CD4-positive, CD25-positive, alpha-beta regulatory T cell (primary cell): ENCODE measurements around the gene DNAL1. TPM values are rescaled to one million over a fixed set of nuclear protein-coding genes. Genes with fewer than 3 reads are reported as not detected.
A peak's percentile ranks its signal among the peaks of the same experiment; 100 is the strongest.

Experiments used
- ATAC-seq, 2 donors: fragments of 150-1000 bp; cut with Tn5 transposase; one replicate each; pipeline ENCODE4 v1.10.0; 2021; ENCODE audit warnings: low read depth in 2 of 2, moderate number of reproducible peaks in 2 of 2, moderate library complexity in 1 of 2
- DNase-seq, 3 donors: peaks; one replicate each; pipeline versions ENCODE4 v3.0.0 to v3.0.0-alpha.2; 2012 to 2022; ENCODE audit warnings: mixed read lengths in 1 of 3
- H3K27ac ChIP-seq: one replicate; pipeline ENCODE4 v1.7.0; 2013; ENCODE audit warnings: mild to moderate bottlenecking, low read length; ENCODE audit not compliant: insufficient read depth, poor library complexity, severe bottlenecking
- H3K27me3 ChIP-seq: one replicate; pipeline ENCODE4 v1.7.0; 2013; ENCODE audit warnings: low read length; ENCODE audit not compliant: control insufficient read depth, insufficient read depth
- H3K36me3 ChIP-seq: one replicate; pipeline ENCODE4 v1.7.0; 2013; ENCODE audit warnings: mild to moderate bottlenecking, low read length, moderate library complexity; ENCODE audit not compliant: control insufficient read depth, insufficient read depth
- H3K4me1 ChIP-seq: 2 replicates; pipeline ENCODE4 v1.7.0; 2013; ENCODE audit warnings: mild to moderate bottlenecking, low read length; ENCODE audit not compliant: insufficient read depth, control insufficient read depth, poor library complexity, severe bottlenecking
- H3K4me3 ChIP-seq: one replicate; pipeline ENCODE4 v1.7.0; 2013; ENCODE audit warnings: low read depth, mild to moderate bottlenecking, low read length, moderate library complexity
- H3K9me3 ChIP-seq, 2 experiments: 1 replicate in 1 of 2; 2 replicates in 1 of 2; pipeline ENCODE4 v1.7.0; 2013; ENCODE audit warnings: low read length in 2 of 2, mild to moderate bottlenecking in 1 of 2, moderate library complexity in 1 of 2; ENCODE audit not compliant: control insufficient read depth in 2 of 2
- H3K27ac Mint-ChIP-seq, 3 donors: one replicate each; pipeline ENCODE4 v1.8.0; 2020 to 2022; ENCODE audit warnings: mild to moderate bottlenecking in 3 of 3, mixed read lengths in 3 of 3, moderate library complexity in 2 of 3
- H3K27me3 Mint-ChIP-seq: one replicate; pipeline ENCODE4 v1.8.0; 2022; ENCODE audit warnings: mild to moderate bottlenecking, mixed read lengths
- H3K36me3 Mint-ChIP-seq: one replicate; pipeline ENCODE4 v1.8.0; 2020; ENCODE audit warnings: mixed read lengths
- H3K4me1 Mint-ChIP-seq, 4 donors: one replicate each; pipeline ENCODE4 v1.8.0; 2020 to 2022; ENCODE audit warnings: mixed read lengths in 4 of 4, mild to moderate bottlenecking in 1 of 4
- H3K4me3 Mint-ChIP-seq, 4 donors: one replicate each; pipeline ENCODE4 v1.8.0; 2020 to 2022; ENCODE audit warnings: mild to moderate bottlenecking in 4 of 4, mixed read lengths in 4 of 4, moderate library complexity in 3 of 4
- H3K9me3 Mint-ChIP-seq, 7 donors: one replicate each; pipeline ENCODE4 v1.8.0; 2020 to 2022; ENCODE audit warnings: mixed read lengths in 7 of 7, mild to moderate bottlenecking in 3 of 7, moderate library complexity in 2 of 7
- polyA plus RNA-seq, 4 donors: library from polyadenylated mRNA; unstranded; fragments of 300-500 nt; fragmentation: Illumina TruSeq; gene quantifications; one replicate each; pipeline ENCODE4 v1.2.3, GENCODE V29; 2021
- total RNA-seq: library from RNA; stranded (reverse); gene quantifications from one replicate; pipeline ENCODE4 v1.2.3, GENCODE V29; 2022

Gene DNAL1
- total and polyA plus RNA-seq, 5 donors from 2014 or later, result 3.4 to 5.0 (median 3.8) TPM

DNA sequence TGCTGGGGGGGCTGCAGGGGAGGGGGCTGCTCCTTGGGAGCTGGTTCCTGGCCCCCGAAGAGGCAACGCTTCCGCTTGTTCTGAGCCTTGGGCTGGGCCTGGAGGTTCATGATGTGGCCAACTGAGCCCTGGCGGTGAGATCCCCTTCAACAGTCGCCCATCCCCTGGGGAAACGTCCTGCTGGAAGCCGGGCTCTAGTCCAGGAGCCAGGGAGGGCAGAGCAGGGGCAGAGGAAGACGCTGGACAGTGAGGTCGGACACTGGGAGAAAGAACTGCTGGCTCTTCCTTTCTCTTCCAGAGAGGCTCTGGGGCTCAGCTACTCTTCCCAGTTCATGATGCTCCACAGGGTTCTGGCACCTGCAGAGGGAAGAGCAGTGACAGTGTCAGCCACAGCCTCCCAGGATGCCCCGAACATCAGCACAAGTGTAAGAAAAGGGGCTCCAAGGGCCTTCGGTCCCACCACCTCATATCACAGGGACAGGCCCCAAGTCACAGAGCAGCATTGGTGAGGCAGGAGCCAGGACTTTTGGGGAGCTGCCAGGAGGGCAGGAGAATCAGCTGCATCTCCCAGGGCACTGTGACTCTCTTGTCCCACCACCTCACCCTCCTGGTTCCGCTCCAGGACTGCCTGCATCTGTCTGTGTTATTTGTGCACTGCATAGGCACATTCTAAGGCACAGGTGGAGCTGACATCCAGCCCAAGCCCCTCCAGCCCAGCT, 95.3 kb downstream of the DNAL1 start:
- Mint-ChIP-seq H3K36me3 (peaks cover 9% of the 10 kb centered on the region), H3K4me1 (peaks cover 0 to 55% (median 39%) of the 10 kb centered on the region in 4 donors)

DNA sequence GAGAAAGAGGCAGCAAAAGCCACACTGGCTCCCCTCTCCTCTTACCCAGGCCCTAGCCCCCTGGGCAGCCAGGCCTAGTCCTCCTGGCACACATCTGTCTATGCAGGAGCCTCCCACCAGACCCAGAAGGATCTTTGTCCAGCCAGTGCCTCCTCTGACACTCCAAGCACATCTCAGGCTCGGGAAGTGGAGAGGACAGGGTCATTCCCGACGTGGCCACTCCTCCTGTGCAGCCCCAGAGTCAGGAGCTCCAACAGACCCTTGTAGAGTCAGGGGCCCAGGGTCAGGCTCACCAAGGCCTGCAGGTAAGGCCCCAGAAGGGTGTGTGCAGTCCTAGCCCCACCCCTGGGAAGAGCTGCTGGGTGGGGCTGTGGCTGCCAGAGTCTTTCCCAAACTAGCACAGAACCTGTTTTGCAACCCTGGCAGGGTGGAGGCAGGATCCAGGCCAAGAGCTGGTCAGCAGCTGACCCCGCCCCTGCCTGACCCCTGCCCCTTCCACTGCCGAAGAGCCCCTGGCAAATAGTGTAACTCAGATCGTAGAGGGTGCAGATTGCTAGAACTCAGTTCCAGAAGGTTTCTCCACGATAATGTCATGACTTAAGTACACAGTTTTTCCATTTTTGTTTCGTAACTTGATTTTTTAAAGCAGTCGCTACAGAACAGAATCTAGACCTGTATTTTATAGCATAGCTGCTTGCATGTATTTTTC, 96.0 kb downstream of the DNAL1 start:
- ATAC-seq (no peak), DNase-seq (no peak)
- peak overlapping the region; percentile 76 for H3K27ac ChIP-seq
- H3K36me3 ChIP-seq, result peaks cover 18% of the 10 kb centered on the region
- Mint-ChIP-seq H3K27ac (peak overlapping the region; percentile 90 to 99 (median 93)), H3K9me3 (no peaks in the 10 kb centered on the region), H3K4me3 (peak overlapping the region; percentile 69 to 90 (median 80)), H3K4me1 (peaks cover 0 to 63% (median 44%) of the 10 kb centered on the region in 4 donors), H3K36me3 (peaks cover 8% of the 10 kb centered on the region), H3K27me3 (no peaks in the 10 kb centered on the region)
- no peaks in the 10 kb centered on the region for H3K9me3 ChIP-seq
- H3K27me3 ChIP-seq, result no peaks in the 10 kb centered on the region
- peaks cover 63% of the 10 kb centered on the region for H3K4me1 ChIP-seq
- H3K4me3 ChIP-seq, result peak overlapping the region; percentile 65

More for the DNA sequence above, 95.3 kb downstream of the DNAL1 start:
- Histone ChIP-seq H3K4me1 (peaks cover 56% of the 10 kb centered on the region), H3K9me3 (no peaks in the 10 kb centered on the region), H3K27ac (peak overlapping the region; percentile 76), H3K36me3 (peaks cover 24% of the 10 kb centered on the region), H3K4me3 (no peak overlapping the region), H3K27me3 (no peaks in the 10 kb centered on the region)
- peak overlapping the region in 2 of 4 donors; percentile 69 to 78 for H3K4me3 Mint-ChIP-seq
- peak overlapping the region; percentile 66 to 93 (median 85) for H3K27ac Mint-ChIP-seq
- DNase-seq (no peak), ATAC-seq (no peak)
- H3K9me3 Mint-ChIP-seq, result no peaks in the 10 kb centered on the region
- H3K27me3 Mint-ChIP-seq, result no peaks in the 10 kb centered on the region

DNA sequence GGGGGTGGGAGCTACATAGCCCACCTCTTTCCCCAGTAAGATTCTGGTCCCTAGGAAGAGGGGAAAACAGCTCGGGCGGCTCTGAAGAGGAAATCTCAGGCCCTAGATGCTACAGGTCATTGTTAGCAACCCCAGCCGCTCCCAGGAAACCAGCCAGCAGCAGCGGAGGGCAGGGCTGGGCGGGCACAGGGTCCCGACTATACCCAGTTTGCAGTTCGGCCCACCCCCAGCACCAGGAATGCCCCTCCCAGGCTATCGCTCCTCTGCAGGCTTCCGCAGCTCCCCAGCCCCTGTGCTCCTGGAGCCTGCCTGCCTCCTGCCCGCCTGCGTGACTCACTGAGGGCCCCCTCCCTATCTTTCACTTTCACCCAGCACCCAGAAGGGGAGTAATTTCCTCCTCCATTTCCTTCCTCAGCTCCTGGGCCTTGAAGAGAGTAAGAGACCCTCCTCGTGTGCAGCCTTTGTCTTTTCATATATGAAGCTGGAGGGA, 96.6 kb downstream of the DNAL1 start:
- H3K4me3 ChIP-seq, result peak overlapping the region; percentile 65
- peak overlapping the region; percentile 76 for H3K27ac ChIP-seq
- Mint-ChIP-seq H3K4me1 (peaks cover 0 to 69% (median 45%) of the 10 kb centered on the region in 4 donors), H3K4me3 (peak overlapping the region; percentile 65 to 90 (median 80)), H3K27ac (peak overlapping the region; percentile 90 to 99 (median 93)), H3K36me3 (peaks cover 8% of the 10 kb centered on the region), H3K27me3 (no peaks in the 10 kb centered on the region), H3K9me3 (no peaks in the 10 kb centered on the region)
- H3K9me3 ChIP-seq, result no peaks in the 10 kb centered on the region
- peaks cover 18% of the 10 kb centered on the region for H3K36me3 ChIP-seq
- DNase-seq, result peak; percentile 44 to 80 (median 60)
- H3K27me3 ChIP-seq, result no peaks in the 10 kb centered on the region
- peak; percentile 70 to 75 for ATAC-seq
- H3K4me1 ChIP-seq, result peaks cover 70% of the 10 kb centered on the region

DNA sequence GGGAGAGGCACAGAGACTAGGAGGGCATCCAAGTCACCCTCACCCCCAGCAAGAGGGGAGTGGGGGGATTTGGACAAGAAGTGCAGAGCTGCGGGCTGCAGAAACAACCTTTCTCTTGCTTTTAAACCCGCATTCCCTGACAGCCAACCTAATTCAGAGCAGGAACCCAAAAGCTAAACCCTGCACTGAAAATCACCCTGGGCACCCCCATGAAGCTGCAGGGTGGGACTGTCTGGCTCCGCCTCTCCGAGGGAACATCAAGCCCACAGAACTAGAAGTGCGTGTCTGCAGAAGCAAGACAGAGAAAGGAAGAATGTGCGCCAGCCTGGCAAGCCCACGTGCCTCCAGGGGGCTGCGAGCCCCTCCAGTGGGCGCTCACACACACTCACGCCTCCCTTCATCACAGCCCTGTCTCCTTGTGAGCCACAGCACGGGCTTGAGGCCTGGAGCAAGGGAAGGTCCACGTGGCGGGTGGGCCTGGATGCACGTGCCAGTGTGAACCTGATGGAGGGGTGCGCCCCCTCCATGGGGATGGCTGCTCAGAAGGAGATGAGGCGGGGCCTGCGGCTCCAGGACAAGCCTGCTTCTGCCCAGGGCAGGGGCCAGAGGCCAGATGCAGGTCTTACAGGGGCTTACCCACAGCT, 97.2 kb downstream of the DNAL1 start:
- ATAC-seq (peak; percentile 7 to 15), DNase-seq (peak in 1 of 3 donors; percentile 58)
- Mint-ChIP-seq H3K36me3 (peaks cover 3% of the 10 kb centered on the region), H3K4me3 (peak overlapping the region; percentile 65 to 90 (median 80)), H3K9me3 (no peaks in the 10 kb centered on the region), H3K4me1 (peaks cover 0 to 75% (median 50%) of the 10 kb centered on the region in 4 donors), H3K27me3 (no peaks in the 10 kb centered on the region), H3K27ac (peak overlapping the region; percentile 90 to 99 (median 93))
- H3K36me3 ChIP-seq, result peaks cover 13% of the 10 kb centered on the region
- H3K27ac ChIP-seq, result peak overlapping the region; percentile 76
- H3K27me3 ChIP-seq, result no peaks in the 10 kb centered on the region
- H3K4me1 ChIP-seq, result peaks cover 75% of the 10 kb centered on the region
- no peaks in the 10 kb centered on the region for H3K9me3 ChIP-seq
- H3K4me3 ChIP-seq, result peak overlapping the region; percentile 59

DNA sequence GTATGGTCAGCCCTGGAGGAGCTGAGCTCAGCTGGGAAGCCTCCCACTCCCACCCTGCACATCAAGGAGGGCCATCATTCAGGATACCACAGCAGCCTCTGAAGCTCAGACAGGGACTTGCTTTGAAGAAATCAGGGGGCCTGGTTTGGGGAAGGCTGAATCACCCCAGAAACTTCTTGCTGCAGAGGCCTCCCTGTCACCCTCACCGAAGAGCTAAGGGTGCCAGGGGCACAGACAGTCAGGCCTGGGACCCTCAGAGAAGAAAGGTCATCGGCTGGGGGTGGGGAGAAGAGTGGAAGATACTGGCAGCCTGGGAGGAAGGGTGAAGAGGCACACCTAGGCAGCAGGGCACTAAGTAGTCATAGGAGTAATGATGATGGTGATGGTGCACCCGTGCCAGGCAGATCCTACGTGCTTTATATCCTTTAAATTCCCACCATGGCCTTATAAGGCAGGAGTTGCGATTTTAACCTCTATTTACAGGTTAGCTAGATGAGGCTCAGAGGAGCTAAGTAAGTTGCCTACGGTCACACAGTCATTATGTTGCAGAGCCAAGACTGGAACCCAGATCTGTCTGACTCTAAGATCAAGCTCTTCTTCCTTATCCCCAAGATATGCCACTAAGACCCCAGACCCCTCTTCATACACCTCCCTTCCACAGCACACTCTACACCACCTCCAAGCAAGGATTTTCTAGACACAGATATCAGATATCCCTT, 97.9 kb downstream of the DNAL1 start:
- Histone ChIP-seq H3K9me3 (no peaks in the 10 kb centered on the region), H3K4me3 (peak overlapping the region; percentile 67), H3K27ac (peak overlapping the region; percentile 76), H3K4me1 (peaks cover 82% of the 10 kb centered on the region), H3K36me3 (peaks cover 6% of the 10 kb centered on the region), H3K27me3 (no peaks in the 10 kb centered on the region)
- peaks cover 0 to 82% (median 55%) of the 10 kb centered on the region in 4 donors for H3K4me1 Mint-ChIP-seq
- DNase-seq (no peak), ATAC-seq (no peak)
- H3K9me3 Mint-ChIP-seq, result no peaks in the 10 kb centered on the region
- H3K4me3 Mint-ChIP-seq, result peak overlapping the region; percentile 78 to 95 (median 86)
- H3K27me3 Mint-ChIP-seq, result no peaks in the 10 kb centered on the region
- peak overlapping the region; percentile 90 to 99 (median 93) for H3K27ac Mint-ChIP-seq
- H3K36me3 Mint-ChIP-seq, result no peaks in the 10 kb centered on the region

DNA sequence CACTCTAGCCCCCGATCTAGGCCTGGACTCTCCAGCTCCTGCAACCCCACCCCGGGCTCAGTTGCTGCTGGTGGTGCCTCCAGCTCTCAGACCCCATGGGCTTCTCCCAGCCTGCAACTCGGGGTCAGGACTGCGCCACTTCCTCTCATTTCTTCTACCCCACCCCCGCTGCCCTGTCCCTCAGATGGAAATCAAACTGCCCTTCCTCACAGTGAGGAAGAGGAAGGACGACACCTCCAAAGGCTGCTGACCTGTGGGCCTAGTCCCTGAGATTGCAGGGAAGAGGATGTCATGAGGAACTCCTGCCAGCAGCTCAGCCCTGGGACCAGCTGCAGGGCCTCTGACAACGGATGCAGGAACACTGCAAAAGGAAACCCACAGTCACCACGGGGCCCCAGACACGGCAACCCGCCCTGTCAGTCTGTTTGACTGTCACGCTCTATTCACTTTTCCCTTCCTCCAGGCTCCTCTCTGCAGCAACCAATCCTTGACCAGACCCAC, 98.7 kb downstream of the DNAL1 start:
- no peaks in the 10 kb centered on the region for H3K9me3 ChIP-seq
- peak; percentile 32 to 77 (median 49) for DNase-seq
- Mint-ChIP-seq H3K27ac (peak overlapping the region; percentile 90 to 99 (median 93)), H3K4me3 (peak overlapping the region; percentile 78 to 95 (median 86)), H3K9me3 (no peaks in the 10 kb centered on the region), H3K4me1 (peaks cover 6 to 88% (median 62%) of the 10 kb centered on the region in 4 donors), H3K27me3 (no peaks in the 10 kb centered on the region), H3K36me3 (no peaks in the 10 kb centered on the region)
- H3K36me3 ChIP-seq, result peaks cover 1% of the 10 kb centered on the region
- peaks cover 85% of the 10 kb centered on the region for H3K4me1 ChIP-seq
- H3K4me3 ChIP-seq, result peak overlapping the region; percentile 67
- H3K27me3 ChIP-seq, result no peaks in the 10 kb centered on the region
- peak overlapping the region; percentile 76 for H3K27ac ChIP-seq
- ATAC-seq, result peak; percentile 68 to 75
